HCT116 (cell line): ENCODE results near the gene NPR3. TPM values are rescaled to one million over a fixed set of nuclear protein-coding genes. Genes with fewer than 3 reads are reported as not detected.

ENCODE experiments used
- ATAC-seq: fragments of 200-7000 bp; cut with Tn5 transposase; 2 replicates; pipeline ENCODE4 v1.9.1; 2020; ENCODE audit warnings: mild to moderate bottlenecking, moderate library complexity
- BruUV-seq: library from RNA; stranded (reverse); fragments of 400-500 nt; replicated peaks from 2 replicates; lab custom pipeline; 2021; lab: Mats Ljungman, UMichigan
- CTCF ChIA-PET: fragments of 300-600 bp; sonication (Branson Sonifier 250); formaldehyde crosslinking; loops from one replicate; lab custom pipeline; 2021; ENCODE audit warnings: antibody characterized with exemption; lab: Charles Lee
- POLR2A ChIA-PET: fragments of 300-600, 350-600 bp; sonication (Branson Sonifier 250); formaldehyde crosslinking; loops from one replicate; lab custom pipeline; 2021; ENCODE audit warnings: antibody characterized with exemption; lab: Charles Lee
- RAD21 ChIA-PET, 2 experiments: fragments of 300-600 bp; sonication (Branson Sonifier 250); formaldehyde crosslinking; loops; one replicate each; lab custom pipeline; 2023; ENCODE audit warnings: low total read pairs in 2 of 2; ENCODE audit not compliant: uncharacterized antibody in 2 of 2, unreplicated experiment in 2 of 2, low non-redundant PET in 1 of 2; lab: Charles Lee
- DNase-seq: peaks from one replicate; pipeline ENCODE4 v3.0.0-alpha.2; 2010; ENCODE audit warnings: low read depth, low spot score
- H2AFZ ChIP-seq: fragments of 200-600 bp; shearing (Covaris generic), sonication (generic); 2 replicates; pipeline ENCODE4 v1.6.1; 2017; ENCODE audit warnings: low read depth, mixed run types, mixed read lengths, antibody characterized with exemption, low read length; ENCODE audit not compliant: poor library complexity, severe bottlenecking
- H3K27ac ChIP-seq: 2 replicates; pipeline ENCODE4 v1.5.1; 2012; ENCODE audit warnings: low read depth, low read length
- H3K27me3 ChIP-seq: fragments of 200-600 bp; sonication (generic); 2 replicates; pipeline ENCODE4 v1.6.1; 2016; ENCODE audit warnings: mixed run types, low read length, mixed read lengths; ENCODE audit not compliant: insufficient read depth
- H3K36me3 ChIP-seq, 2 experiments: fragments of 200-500 bp in 1 of 2; fragments of 200-600 bp in 1 of 2; sonication (Bioruptor generic) in 1 of 2; sonication (generic) in 1 of 2; 2 replicates each; pipeline versions ENCODE4 v1.5.1 to v1.6.1; 2014 to 2016; ENCODE audit warnings: low read length in 2 of 2, inconsistent platforms in 1 of 2, mixed read lengths in 1 of 2, mixed run types in 1 of 2; ENCODE audit not compliant: insufficient read depth in 2 of 2, control insufficient read depth in 1 of 2
- H3K4me1 ChIP-seq, 2 experiments: fragments of 200-600 bp in 1 of 2; sonication (generic) in 1 of 2; 2 replicates each; pipeline versions ENCODE4 v1.5.1 to v1.6.1; 2012 to 2017; ENCODE audit warnings: low read length in 2 of 2, inconsistent platforms in 1 of 2, mild to moderate bottlenecking in 1 of 2, mixed read lengths in 1 of 2, mixed run types in 1 of 2, moderate library complexity in 1 of 2; ENCODE audit not compliant: insufficient read depth in 2 of 2, control insufficient read depth in 1 of 2
- H3K4me2 ChIP-seq: fragments of 200-600 bp; sonication (generic); 2 replicates; pipeline ENCODE4 v1.6.1; 2017; ENCODE audit warnings: mixed run types, low read length, mixed read lengths
- H3K4me3 ChIP-seq, 2 experiments: fragments of 200-600 bp in 1 of 2; sonication (generic) in 1 of 2; replicated peaks in 1 of 2; 2 replicates each; pipeline ENCODE4 v1.5.1; 2011 to 2016; ENCODE audit warnings: low read length in 2 of 2, control low read depth in 1 of 2, low read depth in 1 of 2, mild to moderate bottlenecking in 1 of 2, mixed read lengths in 1 of 2, mixed run types in 1 of 2
- H3K79me2 ChIP-seq: fragments of 200-600 bp; sonication (generic); 2 replicates; pipeline ENCODE4 v1.6.1; 2017; ENCODE audit warnings: mild to moderate bottlenecking, mixed run types, low read length, moderate library complexity, mixed read lengths; ENCODE audit not compliant: insufficient read depth
- H3K9ac ChIP-seq: fragments of 200-600 bp; sonication (generic); 2 replicates; pipeline ENCODE4 v1.6.1; 2016; ENCODE audit warnings: low read length, mixed read lengths
- H3K9me2 ChIP-seq: fragments of 200-600 bp; sonication (generic), shearing (Covaris generic); 2 replicates; pipeline ENCODE4 v1.6.1; 2017; ENCODE audit warnings: mixed run types, mild to moderate bottlenecking, moderate library complexity; ENCODE audit not compliant: insufficient read depth
- H3K9me3 ChIP-seq, 2 experiments: fragments of 200-500 bp in 1 of 2; fragments of 200-600 bp in 1 of 2; sonication (Bioruptor generic) in 1 of 2; sonication (generic) in 1 of 2; 2 replicates each; pipeline ENCODE4 v1.6.1; 2014 to 2017; ENCODE audit warnings: low read length in 2 of 2, mixed read lengths in 2 of 2, inconsistent platforms in 1 of 2, low read depth in 1 of 2, mild to moderate bottlenecking in 1 of 2, mixed run types in 1 of 2, moderate library complexity in 1 of 2; ENCODE audit not compliant: control insufficient read depth in 1 of 2, insufficient read depth in 1 of 2
- H4K20me1 ChIP-seq: fragments of 200-600 bp; sonication (generic), shearing (Covaris generic); 2 replicates; pipeline ENCODE4 v1.6.1; 2017; ENCODE audit warnings: mixed run types, mild to moderate bottlenecking, moderate library complexity; ENCODE audit not compliant: insufficient read depth
- ATF3 ChIP-seq: IDR thresholded peaks from 2 replicates; pipeline ENCODE4 v1.6.1; 2012
- CBX3 ChIP-seq: IDR thresholded peaks from 2 replicates; pipeline ENCODE4 v1.6.1; 2012; ENCODE audit warnings: low read depth
- CEBPB ChIP-seq: IDR thresholded peaks from 2 replicates; pipeline ENCODE4 v1.6.1; 2012; ENCODE audit warnings: low read depth
- EGR1 ChIP-seq: IDR thresholded peaks from 2 replicates; pipeline ENCODE4 v1.6.1; 2012; ENCODE audit warnings: low read depth
- ELF1 ChIP-seq: IDR thresholded peaks from 2 replicates; pipeline ENCODE4 v1.6.1; 2012; ENCODE audit warnings: low read depth, borderline replicate concordance
- EZH2 ChIP-seq: fragments of 200-600 bp; sonication (generic); IDR thresholded peaks from 2 replicates; pipeline ENCODE4 v1.6.1; 2017; ENCODE audit warnings: antibody characterized with exemption, mixed run types
- EZH2phosphoT487 ChIP-seq: fragments of 200-600 bp; IDR thresholded peaks from 2 replicates; pipeline ENCODE4 v1.6.1; 2018; ENCODE audit warnings: antibody characterized with exemption, borderline replicate concordance
- FOSL1 ChIP-seq: IDR thresholded peaks from 2 replicates; pipeline ENCODE4 v1.6.1; 2012; ENCODE audit warnings: low read depth
- JUND ChIP-seq: IDR thresholded peaks from 2 replicates; pipeline ENCODE4 v1.6.1; 2012
- MAX ChIP-seq: IDR thresholded peaks from 2 replicates; pipeline ENCODE4 v1.6.1; 2012
- POLR2A ChIP-seq: IDR thresholded peaks from 2 replicates; pipeline ENCODE4 v1.7.0; 2011; ENCODE audit warnings: borderline replicate concordance; ENCODE audit not compliant: insufficient read depth, insufficient read length; ENCODE audit errors: extremely low read depth
- RAD21 ChIP-seq: IDR thresholded peaks from 2 replicates; pipeline ENCODE4 v1.6.1; 2012; ENCODE audit warnings: low read depth, mild to moderate bottlenecking
- SIN3A ChIP-seq: IDR thresholded peaks from 2 replicates; pipeline ENCODE4 v1.6.1; 2012; ENCODE audit warnings: low read depth
- SP1 ChIP-seq: IDR thresholded peaks from 2 replicates; pipeline ENCODE4 v1.6.1; 2012; ENCODE audit warnings: low read depth
- SRF ChIP-seq: IDR thresholded peaks from 2 replicates; pipeline ENCODE4 v1.6.1; 2012; ENCODE audit warnings: low read depth
- YY1 ChIP-seq: IDR thresholded peaks from 2 replicates; pipeline ENCODE4 v1.6.1; 2011; ENCODE audit warnings: low read length, low read depth, moderate library complexity, mild to moderate bottlenecking; ENCODE audit not compliant: insufficient replicate concordance; ENCODE audit errors: extremely low read depth
- ZFX ChIP-seq: fragments of 450-650 bp; IDR thresholded peaks from 2 replicates; pipeline ENCODE4 v1.6.1; 2017
- intact Hi-C: fragments of 100-400 bp; cut with micrococcal nuclease; formaldehyde crosslinking; loops from 2 replicates; pipeline ENCODE4 v1.10.0; 2022
- total RNA-seq: library from RNA; stranded (reverse); gene quantifications from one replicate; pipeline ENCODE4 v1.2.1, GENCODE V29; 2021; ENCODE audit not compliant: unreplicated experiment

Gene NPR3
- total RNA-seq, 1 experiment from 2014 or later = 0.39 TPM

DNA sequence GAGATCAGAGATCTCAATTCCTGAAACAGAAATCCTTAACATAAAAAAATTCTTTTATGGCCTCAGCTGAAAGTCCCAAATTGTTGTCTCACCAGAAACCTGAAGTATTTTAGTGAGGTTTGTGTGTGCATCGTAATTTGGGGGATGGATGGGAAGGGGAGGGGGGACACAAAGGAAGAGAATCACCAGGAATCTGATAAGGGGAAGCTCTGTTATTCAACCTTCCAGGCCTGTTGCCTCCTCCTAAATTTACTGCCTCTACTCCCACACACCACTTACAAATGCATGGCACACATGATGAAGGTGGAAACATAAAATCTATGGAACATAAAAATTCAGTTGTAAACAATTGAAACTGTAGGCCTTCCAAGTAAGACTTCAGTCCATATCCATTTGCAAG lies 97.7 kb downstream of the NPR3 start:
- POLR2A ChIA-PET = no interaction called here
- Histone ChIP-seq H3K79me2 (no peaks in the 10 kb centered on the region), H3K4me3 (no peak overlapping the region)
- no peak for TF ChIP-seq SP1
- TF ChIP-seq POLR2A = no peak
- TF ChIP-seq CEBPB = no peak
- TF ChIP-seq RAD21 = no peak
- no peak for TF ChIP-seq SRF
- TF ChIP-seq SIN3A = no peak
- no peak for TF ChIP-seq EGR1
- TF ChIP-seq, all 23 proteins: peak for 0
- no peak overlapping the region for H3K9ac ChIP-seq
- ChIA-PET CTCF (no interaction called here), RAD21 (no interaction called here)
- no peak overlapping the region for H3K27ac ChIP-seq
- H3K36me3 ChIP-seq = no peaks in the 10 kb centered on the region
- H3K4me2 ChIP-seq = no peak overlapping the region
- H3K4me1 ChIP-seq = no peaks in the 10 kb centered on the region; a peak in 1 of 4 replicates
- no peak overlapping the region for H2AFZ ChIP-seq
- H3K9me3 ChIP-seq = no peaks in the 10 kb centered on the region
- H3K9me2 ChIP-seq = no peaks in the 10 kb centered on the region
- ATAC-seq = no peak
- no TSS peak for BruUV-seq
- no peaks in the 10 kb centered on the region for H4K20me1 ChIP-seq
- DNase-seq = no peak
- H3K27me3 ChIP-seq = no peaks in the 10 kb centered on the region
- intact Hi-C loops = no loop called here

DNA sequence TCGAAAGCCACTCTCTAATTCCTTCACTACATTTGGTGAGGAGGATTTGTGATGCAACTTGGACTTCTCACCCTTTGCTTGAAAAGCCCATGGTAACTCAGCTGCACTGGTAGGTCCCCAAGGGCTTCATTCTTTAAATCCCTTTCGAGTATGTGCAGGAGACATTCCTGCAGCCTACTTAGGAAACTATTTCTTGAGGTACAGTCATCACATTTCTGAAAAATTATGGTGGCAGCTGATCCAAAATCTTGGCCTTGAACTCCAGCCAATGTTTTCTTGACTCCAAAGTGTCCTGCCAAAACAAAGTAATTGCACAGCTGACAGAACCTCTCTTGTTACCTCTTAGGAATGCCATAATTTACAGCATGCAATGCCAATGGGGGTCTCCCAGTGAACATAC lies 99.7 kb downstream of the NPR3 start:
- DNase-seq (no peak), ATAC-seq (no peak)
- Histone ChIP-seq H3K4me2 (no peak overlapping the region), H3K9me3 (no peaks in the 10 kb centered on the region), H4K20me1 (no peaks in the 10 kb centered on the region), H3K79me2 (no peaks in the 10 kb centered on the region), H2AFZ (no peak overlapping the region), H3K9ac (no peak overlapping the region), H3K27ac (no peak overlapping the region), H3K36me3 (no peaks in the 10 kb centered on the region), H3K9me2 (no peaks in the 10 kb centered on the region), H3K4me1 (no peaks in the 10 kb centered on the region; a peak in 1 of 4 replicates), H3K27me3 (no peaks in the 10 kb centered on the region), H3K4me3 (no peak overlapping the region)
- POLR2A ChIA-PET = no interaction called here
- intact Hi-C loops = no loop called here
- RAD21 ChIA-PET = no interaction called here
- CTCF ChIA-PET = no interaction called here
- TF ChIP-seq YY1 = no peak
- no peak for TF ChIP-seq MAX
- no peak for TF ChIP-seq ZFX
- TF ChIP-seq CBX3 = no peak
- TF ChIP-seq ELF1 = no peak
- TF ChIP-seq EZH2phosphoT487 = no peak
- TF ChIP-seq EZH2 = no peak
- TF ChIP-seq ATF3 = no peak
- no peak for TF ChIP-seq JUND
- no peak for TF ChIP-seq FOSL1
- no peak for TF ChIP-seq EGR1
- TF ChIP-seq SP1 = no peak
- BruUV-seq = no TSS peak
